Epithelial cell of proximal tubule (primary cell): ENCODE data around the gene NSD1. TPM values are rescaled to one million over a fixed set of nuclear protein-coding genes. Genes with fewer than 3 reads are reported as not detected.

Experiments
- DNase-seq: peaks from one replicate; pipeline ENCODE4 v3.0.0-alpha.2; 2011; ENCODE audit warnings: low read depth
- H3K4me3 ChIP-seq: 2 replicates; pipeline ENCODE4 v1.5.1; 2011; ENCODE audit warnings: low read depth, mild to moderate bottlenecking, low read length
- CTCF ChIP-seq: conservative IDR thresholded peaks from 2 replicates; pipeline ENCODE4 v1.5.1; 2012; ENCODE audit warnings: low read depth, mild to moderate bottlenecking, low read length
- total RNA-seq: library from RNA; depleted of rRNA; stranded (reverse); fragments of >200 nt; gene quantifications from 2 replicates; pipeline ENCODE4 v1.2.3, GENCODE V29; 2015

Gene NSD1
- total RNA-seq, 1 donor from 2014 or later = 30.6 TPM

GRCh38 chr5:177320879-177321278, 187.3 kb downstream of the NSD1 start:
- DNase-seq = no peak
- TF ChIP-seq CTCF = no peak
- H3K4me3 ChIP-seq = no peak overlapping the region

GRCh38 chr5:177325868-177326381, 192.4 kb downstream of the NSD1 start:
- no peak overlapping the region for H3K4me3 ChIP-seq
- no peak for TF ChIP-seq CTCF
- DNase-seq = peak; percentile 68

GRCh38 chr5:177327539-177328522, 194.3 kb downstream of the NSD1 start:
- no peak overlapping the region for H3K4me3 ChIP-seq
- DNase-seq = no peak
- TF ChIP-seq CTCF = no peak

GRCh38 chr5:177328545-177329231, 195.1 kb downstream of the NSD1 start:
- DNase-seq = no peak
- H3K4me3 ChIP-seq = no peak overlapping the region
- no peak for TF ChIP-seq CTCF

GRCh38 chr5:177329883-177330282, 196.3 kb downstream of the NSD1 start:
- DNase-seq = no peak
- no peak overlapping the region for H3K4me3 ChIP-seq
- TF ChIP-seq CTCF = no peak

GRCh38 chr5:177330991-177331842, 197.6 kb downstream of the NSD1 start:
- no peak for TF ChIP-seq CTCF
- H3K4me3 ChIP-seq = no peak overlapping the region
- no peak for DNase-seq
